K562 (cell line): ENCODE results near the gene TMEM204.

ENCODE experiments used
- EGR1 ChIP-seq: fragments of 450-650 bp; conservative IDR thresholded peaks from 2 replicates; pipeline ENCODE4 v1.6.1; 2017; ENCODE audit warnings: mild to moderate bottlenecking
- ERF ChIP-seq: fragments of 450-650 bp; formaldehyde crosslinking; IDR thresholded peaks from 2 replicates; pipeline ENCODE4 v1.4.0; 2020; ENCODE audit warnings: mild to moderate bottlenecking, mixed read lengths
- JUND ChIP-seq, 2 experiments: IDR thresholded peaks; 2 replicates in 1 of 2; 3 replicates in 1 of 2; pipeline ENCODE4 v1.6.1; 2011; ENCODE audit warnings: borderline replicate concordance in 2 of 2, low read depth in 2 of 2, low read length in 2 of 2, improper control_type of control experiment in 1 of 2, missing biosample characterization in 1 of 2, missing genetic modification characterization in 1 of 2, missing genetic modification reagents in 1 of 2
- POLR2AphosphoS5 ChIP-seq: IDR thresholded peaks from 2 replicates; pipeline ENCODE4 v1.6.1; 2011; ENCODE audit warnings: mild to moderate bottlenecking, low read depth, low read length, moderate library complexity; ENCODE audit not compliant: control insufficient read depth, insufficient read depth
- POLR2G ChIP-seq: fragments of 200-400 bp; formaldehyde crosslinking; IDR thresholded peaks from 2 replicates; pipeline ENCODE4 v1.6.1; 2017; ENCODE audit warnings: low read depth, mild to moderate bottlenecking, antibody characterized with exemption, low read length, moderate library complexity
- RBM17 ChIP-seq: fragments of 200-400 bp; formaldehyde crosslinking; IDR thresholded peaks from 2 replicates; pipeline ENCODE4 v1.6.1; 2017; ENCODE audit warnings: low read depth, mild to moderate bottlenecking, low read length, borderline replicate concordance
- SP1 ChIP-seq: sonication (generic); formaldehyde crosslinking; IDR thresholded peaks from 2 replicates; pipeline ENCODE4 v1.8.1; 2022; ENCODE audit warnings: mild to moderate bottlenecking, missing genetic modification reagents
- ZNF274 ChIP-seq: IDR thresholded peaks from 2 replicates; pipeline ENCODE4 v1.6.1; 2011; ENCODE audit warnings: low read depth, mild to moderate bottlenecking, low read length, moderate library complexity, borderline replicate concordance
- ZNF324 ChIP-seq: fragments of 250-450 bp; sonication (Bioruptor Pico); IDR thresholded peaks from 2 replicates; pipeline ENCODE4 v1.4.0; 2020; ENCODE audit warnings: mild to moderate bottlenecking
- ZNF384 ChIP-seq: IDR thresholded peaks from 2 replicates; pipeline ENCODE4 v1.6.1; 2012; ENCODE audit warnings: low read depth, low read length, improper control_type of control experiment
- TF ChIP-seq, protein P1 (sequence below): fragments of 150-350 bp; conservative IDR thresholded peaks from 2 replicates; pipeline ENCODE4 v1.6.1; 2014; ENCODE audit warnings: low read length
- TF ChIP-seq, protein P2 (sequence below): sonication (generic); formaldehyde crosslinking; IDR thresholded peaks from 2 replicates; pipeline ENCODE4 v1.8.1; 2023; ENCODE audit warnings: mild to moderate bottlenecking, missing genetic modification reagents
- TF ChIP-seq, protein P3 (sequence below), 3 experiments: IDR thresholded peaks in 2 of 3; conservative IDR thresholded peaks in 1 of 3; 2 replicates each; pipeline ENCODE4 v1.5.1; 2011 to 2012; ENCODE audit warnings: low read length in 3 of 3, mild to moderate bottlenecking in 3 of 3, control low read depth in 2 of 3, improper control_type of control experiment in 1 of 3, inconsistent platforms in 1 of 3, low read depth in 1 of 3, mixed read lengths in 1 of 3, moderate library complexity in 1 of 3; ENCODE audit not compliant: insufficient read depth in 2 of 3

- TF ChIP-seq RBM17 (no peak), POLR2G (no peak), ERF (CRISPR knock-in tag) (no peak), JUND (IDR thresholded peaks at IDR 0.05; ENCODE audit: borderline replicate concordance, low read depth, low read length) (no peak), JUND (tag; IDR thresholded peaks at IDR 0.05; ENCODE audit: borderline replicate concordance, low read depth, low read length) (no peak), EGR1 (no peak), POLR2AphosphoS5 (no peak), ZNF384 (no peak), ZNF274 (no peak), ZNF324 (CRISPR knock-in tag) (no peak), SP1 (CRISPR knock-in tag) (no peak)
- TF ChIP-seq, protein P1, sequence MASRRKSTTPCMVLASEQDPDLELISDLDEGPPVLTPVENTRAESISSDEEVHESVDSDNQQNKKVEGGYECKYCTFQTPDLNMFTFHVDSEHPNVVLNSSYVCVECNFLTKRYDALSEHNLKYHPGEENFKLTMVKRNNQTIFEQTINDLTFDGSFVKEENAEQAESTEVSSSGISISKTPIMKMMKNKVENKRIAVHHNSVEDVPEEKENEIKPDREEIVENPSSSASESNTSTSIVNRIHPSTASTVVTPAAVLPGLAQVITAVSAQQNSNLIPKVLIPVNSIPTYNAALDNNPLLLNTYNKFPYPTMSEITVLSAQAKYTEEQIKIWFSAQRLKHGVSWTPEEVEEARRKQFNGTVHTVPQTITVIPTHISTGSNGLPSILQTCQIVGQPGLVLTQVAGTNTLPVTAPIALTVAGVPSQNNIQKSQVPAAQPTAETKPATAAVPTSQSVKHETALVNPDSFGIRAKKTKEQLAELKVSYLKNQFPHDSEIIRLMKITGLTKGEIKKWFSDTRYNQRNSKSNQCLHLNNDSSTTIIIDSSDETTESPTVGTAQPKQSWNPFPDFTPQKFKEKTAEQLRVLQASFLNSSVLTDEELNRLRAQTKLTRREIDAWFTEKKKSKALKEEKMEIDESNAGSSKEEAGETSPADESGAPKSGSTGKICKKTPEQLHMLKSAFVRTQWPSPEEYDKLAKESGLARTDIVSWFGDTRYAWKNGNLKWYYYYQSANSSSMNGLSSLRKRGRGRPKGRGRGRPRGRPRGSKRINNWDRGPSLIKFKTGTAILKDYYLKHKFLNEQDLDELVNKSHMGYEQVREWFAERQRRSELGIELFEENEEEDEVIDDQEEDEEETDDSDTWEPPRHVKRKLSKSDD, result no peak
- TF ChIP-seq, protein P2, sequence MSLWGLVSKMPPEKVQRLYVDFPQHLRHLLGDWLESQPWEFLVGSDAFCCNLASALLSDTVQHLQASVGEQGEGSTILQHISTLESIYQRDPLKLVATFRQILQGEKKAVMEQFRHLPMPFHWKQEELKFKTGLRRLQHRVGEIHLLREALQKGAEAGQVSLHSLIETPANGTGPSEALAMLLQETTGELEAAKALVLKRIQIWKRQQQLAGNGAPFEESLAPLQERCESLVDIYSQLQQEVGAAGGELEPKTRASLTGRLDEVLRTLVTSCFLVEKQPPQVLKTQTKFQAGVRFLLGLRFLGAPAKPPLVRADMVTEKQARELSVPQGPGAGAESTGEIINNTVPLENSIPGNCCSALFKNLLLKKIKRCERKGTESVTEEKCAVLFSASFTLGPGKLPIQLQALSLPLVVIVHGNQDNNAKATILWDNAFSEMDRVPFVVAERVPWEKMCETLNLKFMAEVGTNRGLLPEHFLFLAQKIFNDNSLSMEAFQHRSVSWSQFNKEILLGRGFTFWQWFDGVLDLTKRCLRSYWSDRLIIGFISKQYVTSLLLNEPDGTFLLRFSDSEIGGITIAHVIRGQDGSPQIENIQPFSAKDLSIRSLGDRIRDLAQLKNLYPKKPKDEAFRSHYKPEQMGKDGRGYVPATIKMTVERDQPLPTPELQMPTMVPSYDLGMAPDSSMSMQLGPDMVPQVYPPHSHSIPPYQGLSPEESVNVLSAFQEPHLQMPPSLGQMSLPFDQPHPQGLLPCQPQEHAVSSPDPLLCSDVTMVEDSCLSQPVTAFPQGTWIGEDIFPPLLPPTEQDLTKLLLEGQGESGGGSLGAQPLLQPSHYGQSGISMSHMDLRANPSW, result no peak
- TF ChIP-seq, protein P3, sequence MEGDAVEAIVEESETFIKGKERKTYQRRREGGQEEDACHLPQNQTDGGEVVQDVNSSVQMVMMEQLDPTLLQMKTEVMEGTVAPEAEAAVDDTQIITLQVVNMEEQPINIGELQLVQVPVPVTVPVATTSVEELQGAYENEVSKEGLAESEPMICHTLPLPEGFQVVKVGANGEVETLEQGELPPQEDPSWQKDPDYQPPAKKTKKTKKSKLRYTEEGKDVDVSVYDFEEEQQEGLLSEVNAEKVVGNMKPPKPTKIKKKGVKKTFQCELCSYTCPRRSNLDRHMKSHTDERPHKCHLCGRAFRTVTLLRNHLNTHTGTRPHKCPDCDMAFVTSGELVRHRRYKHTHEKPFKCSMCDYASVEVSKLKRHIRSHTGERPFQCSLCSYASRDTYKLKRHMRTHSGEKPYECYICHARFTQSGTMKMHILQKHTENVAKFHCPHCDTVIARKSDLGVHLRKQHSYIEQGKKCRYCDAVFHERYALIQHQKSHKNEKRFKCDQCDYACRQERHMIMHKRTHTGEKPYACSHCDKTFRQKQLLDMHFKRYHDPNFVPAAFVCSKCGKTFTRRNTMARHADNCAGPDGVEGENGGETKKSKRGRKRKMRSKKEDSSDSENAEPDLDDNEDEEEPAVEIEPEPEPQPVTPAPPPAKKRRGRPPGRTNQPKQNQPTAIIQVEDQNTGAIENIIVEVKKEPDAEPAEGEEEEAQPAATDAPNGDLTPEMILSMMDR (IDR thresholded peaks at IDR 0.05 in 2 of 3, conservative IDR thresholded peaks at IDR 0.05 in 1 of 3; ENCODE audit: insufficient read depth in 2 of 3, low read depth in 1 of 3, low read length in 3 of 3), result no peak
Measured at GRCh38 chr16:1537763-1538289, 4.4 kb downstream of the TMEM204 start.
